Thyroid gland (tissue), 4 donors: ENCODE data around the gene FAM234A. TPM values are rescaled to one million over a fixed set of nuclear protein-coding genes. Genes with fewer than 3 reads are reported as not detected.

Experiments
- DNase-seq, 2 donors: peaks; one replicate each; pipeline ENCODE4 v3.0.0-alpha.2; 2019
- H3K27ac ChIP-seq, 3 donors: fragments of 200-600 bp; sonication (generic); 1 replicate in 2 of 3; 2 replicates in 1 of 3; pipeline ENCODE4 v1.5.1; 2016 to 2019; ENCODE audit warnings: mild to moderate bottlenecking in 1 of 3, moderate library complexity in 1 of 3
- H3K27me3 ChIP-seq: fragments of 200-600 bp; sonication (generic); one replicate; pipeline ENCODE4 v1.5.1; 2019
- H3K36me3 ChIP-seq, 2 donors: fragments of 200-600 bp; sonication (generic); one replicate each; pipeline ENCODE4 v1.5.1; 2016 to 2019
- H3K4me1 ChIP-seq, 2 donors: fragments of 200-600 bp; sonication (generic); one replicate each; pipeline ENCODE4 v1.5.1; 2017 to 2019
- H3K4me3 ChIP-seq, 3 donors: fragments of 200-600 bp; sonication (generic); replicated peaks in 1 of 3; 1 replicate in 2 of 3; 2 replicates in 1 of 3; pipeline ENCODE4 v1.5.1; 2016; ENCODE audit warnings: mild to moderate bottlenecking in 1 of 3
- H3K9me3 ChIP-seq: fragments of 200-600 bp; sonication (generic); one replicate; pipeline ENCODE4 v1.5.1; 2017
- POLR2A ChIP-seq, 2 donors: fragments of 450-650 bp; IDR thresholded peaks; one replicate each; pipeline ENCODE4 v1.6.1; 2017; ENCODE audit warnings: antibody characterized with exemption in 2 of 2, mild to moderate bottlenecking in 2 of 2, moderate library complexity in 1 of 2
- whole genome bisulfite sequencing, 2 donors: methylation state at CpG; one replicate each; pipeline ENCODE4 v1.1.5; 2017; 5-methylcytosine and 5-hydroxymethylcytosine counted together
- intact Hi-C: fragments of 100-400 bp; cut with DNase I; formaldehyde crosslinking; loops from one replicate; pipeline ENCODE4 v1.15.1; 2023
- total RNA-seq, 4 donors: library from RNA; depleted of rRNA; stranded (reverse); fragments of >200 nt; gene quantifications; one replicate each; pipeline ENCODE4 v1.2.3, GENCODE V29; 2016
- TF ChIP-seq, protein P1 (sequence below), 6 experiments: fragments of 200-600 bp in 3 of 6; fragments of 450-650 bp in 3 of 6; sonication (generic) in 3 of 6; IDR thresholded peaks; one replicate each; pipeline ENCODE4 v1.5.1; 2016 to 2019; ENCODE audit warnings: antibody characterized with exemption in 6 of 6, mild to moderate bottlenecking in 2 of 6, inconsistent platforms in 1 of 6, moderate library complexity in 1 of 6

FAM234A gene
- total RNA-seq, 4 donors from 2014 or later = 35.3 to 140 (median 107) TPM

DNA sequence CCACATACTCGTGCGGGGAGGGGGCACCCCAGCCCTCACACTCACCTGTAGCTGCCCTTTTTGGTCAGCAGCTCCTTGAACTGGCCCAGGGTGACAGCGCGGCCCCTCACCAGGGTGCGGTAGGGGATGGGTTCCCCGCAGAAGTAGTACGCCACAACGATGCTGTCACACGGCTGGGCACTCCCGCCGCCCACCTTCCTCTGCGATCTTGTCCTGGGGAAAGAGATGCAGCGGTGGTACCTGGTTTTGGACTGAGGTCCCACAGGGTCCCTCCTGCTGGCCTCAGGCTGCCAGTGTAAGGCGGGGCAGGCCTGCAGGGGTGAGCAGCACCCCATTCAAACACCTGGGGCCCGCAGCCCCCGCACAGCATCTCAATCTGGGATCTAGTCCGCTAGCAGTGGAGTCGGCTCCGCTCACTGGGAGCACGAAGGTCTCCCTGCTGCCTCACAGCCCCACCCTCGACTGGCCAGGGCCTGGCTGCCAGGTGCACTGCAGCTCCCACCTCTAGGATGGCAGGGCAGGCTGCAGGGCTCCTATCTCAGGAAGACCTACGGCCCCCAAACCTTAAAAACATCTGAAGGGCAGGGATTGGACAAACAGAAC lies 54.9 kb downstream of the FAM234A start:
- Histone ChIP-seq H3K9me3 (no peaks in the 10 kb centered on the region), H3K27me3 (no peaks in the 10 kb centered on the region), H3K4me1 (no peaks in the 10 kb centered on the region), H3K27ac (no peak overlapping the region), H3K36me3 (peaks cover 24 to 36% of the 10 kb centered on the region in 2 donors), H3K4me3 (no peak overlapping the region)
- DNase-seq = no peak
- 92 to 94% methylated on average over 12 to 15 of the region's 22 CpGs for WGBS, 2 donors
- TF ChIP-seq, protein P1, sequence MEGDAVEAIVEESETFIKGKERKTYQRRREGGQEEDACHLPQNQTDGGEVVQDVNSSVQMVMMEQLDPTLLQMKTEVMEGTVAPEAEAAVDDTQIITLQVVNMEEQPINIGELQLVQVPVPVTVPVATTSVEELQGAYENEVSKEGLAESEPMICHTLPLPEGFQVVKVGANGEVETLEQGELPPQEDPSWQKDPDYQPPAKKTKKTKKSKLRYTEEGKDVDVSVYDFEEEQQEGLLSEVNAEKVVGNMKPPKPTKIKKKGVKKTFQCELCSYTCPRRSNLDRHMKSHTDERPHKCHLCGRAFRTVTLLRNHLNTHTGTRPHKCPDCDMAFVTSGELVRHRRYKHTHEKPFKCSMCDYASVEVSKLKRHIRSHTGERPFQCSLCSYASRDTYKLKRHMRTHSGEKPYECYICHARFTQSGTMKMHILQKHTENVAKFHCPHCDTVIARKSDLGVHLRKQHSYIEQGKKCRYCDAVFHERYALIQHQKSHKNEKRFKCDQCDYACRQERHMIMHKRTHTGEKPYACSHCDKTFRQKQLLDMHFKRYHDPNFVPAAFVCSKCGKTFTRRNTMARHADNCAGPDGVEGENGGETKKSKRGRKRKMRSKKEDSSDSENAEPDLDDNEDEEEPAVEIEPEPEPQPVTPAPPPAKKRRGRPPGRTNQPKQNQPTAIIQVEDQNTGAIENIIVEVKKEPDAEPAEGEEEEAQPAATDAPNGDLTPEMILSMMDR (IDR thresholded peaks at IDR 0.05) = no peak
- no peak for TF ChIP-seq POLR2A (IDR thresholded peaks at IDR 0.05)
- intact Hi-C loops = no loop called here

DNA sequence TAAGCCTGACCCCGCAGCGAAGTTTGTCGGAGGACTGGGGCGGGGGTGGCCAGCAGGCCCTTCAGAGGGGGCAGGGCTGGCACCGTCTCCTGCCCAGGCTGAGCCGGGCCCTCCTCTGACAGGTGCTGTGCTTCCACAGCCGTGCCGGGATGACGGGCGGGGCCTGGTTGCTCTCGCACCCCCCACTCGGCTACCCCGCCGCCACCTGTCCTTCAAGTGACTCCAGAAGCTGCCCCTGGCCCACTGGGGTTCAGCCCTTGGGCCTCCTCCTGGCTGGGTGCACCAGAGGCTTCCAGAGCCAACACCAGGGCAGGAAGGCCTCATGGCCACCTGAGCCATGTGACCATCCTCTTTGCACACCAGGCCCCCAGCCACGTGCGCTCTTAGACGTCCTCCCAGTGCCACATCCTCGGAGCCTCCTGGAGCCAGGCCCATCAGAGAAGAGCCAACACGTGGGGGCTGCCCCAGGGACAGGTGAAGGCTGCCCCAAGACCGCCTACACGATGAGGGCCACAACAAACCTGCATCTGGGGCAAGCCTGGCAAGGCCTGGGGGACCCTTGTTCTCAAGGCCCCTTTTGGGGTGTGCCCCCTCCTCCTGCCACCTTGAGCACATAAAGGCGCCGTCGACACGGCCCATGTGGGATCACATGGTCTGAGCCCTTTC lies 55.5 kb downstream of the FAM234A start:
- Histone ChIP-seq H3K9me3 (no peaks in the 10 kb centered on the region), H3K36me3 (peaks cover 24 to 36% of the 10 kb centered on the region in 2 donors), H3K4me1 (no peaks in the 10 kb centered on the region), H3K27ac (no peak overlapping the region), H3K4me3 (no peak overlapping the region), H3K27me3 (no peaks in the 10 kb centered on the region)
- DNase-seq = no peak
- TF ChIP-seq POLR2A (IDR thresholded peaks at IDR 0.05) = no peak
- intact Hi-C loops = no loop called here
- 89 to 90% methylated on average over 3 to 16 of the region's 25 CpGs for whole genome bisulfite sequencing, 2 donors

DNA sequence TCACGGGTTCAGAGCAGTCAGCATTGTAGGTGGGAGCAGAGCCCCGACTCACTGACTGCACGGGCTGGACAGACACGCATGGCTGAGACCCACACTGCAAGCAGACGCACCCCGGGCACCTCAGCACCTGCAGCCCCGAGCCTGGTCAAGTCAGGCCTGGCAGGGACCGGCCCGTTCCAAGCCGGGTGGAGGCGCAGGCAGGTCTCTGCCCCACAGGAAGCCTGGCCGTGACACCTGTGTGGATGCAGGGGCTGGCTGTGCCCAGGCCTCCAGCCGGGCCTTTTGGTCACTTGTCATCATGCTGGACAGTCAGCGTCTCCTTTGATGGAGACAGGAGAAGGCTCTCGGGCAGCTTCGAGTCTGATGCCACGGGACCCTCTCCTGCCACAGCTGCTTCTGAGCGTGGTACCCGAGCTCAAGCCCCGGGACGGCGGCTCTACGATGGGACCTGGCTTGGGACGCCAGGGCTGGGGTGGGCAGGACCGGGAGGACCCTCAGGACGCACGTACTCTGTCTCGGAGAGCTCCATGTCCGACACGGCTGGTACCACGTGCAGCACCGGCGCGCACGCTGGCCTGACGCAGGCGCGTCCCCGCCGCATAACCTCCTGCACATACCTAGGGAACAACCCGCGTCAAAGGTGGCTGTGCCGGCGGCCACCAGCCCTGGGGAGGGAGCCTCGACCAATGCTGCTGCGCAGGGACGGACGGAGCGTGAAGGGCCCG lies 56.2 kb downstream of the FAM234A start:
- Histone ChIP-seq H3K27ac (no peak overlapping the region), H3K4me3 (no peak overlapping the region), H3K4me1 (no peaks in the 10 kb centered on the region), H3K9me3 (no peaks in the 10 kb centered on the region), H3K36me3 (peaks cover 25 to 36% of the 10 kb centered on the region in 2 donors), H3K27me3 (no peaks in the 10 kb centered on the region)
- no peak for DNase-seq
- 92 to 95% methylated on average over 25 to 26 of the region's 50 CpGs for WGBS, 2 donors
- intact Hi-C loops = no loop called here
- TF ChIP-seq, protein P1 (IDR thresholded peaks at IDR 0.05) = no peak
- no peak for TF ChIP-seq POLR2A (IDR thresholded peaks at IDR 0.05)

DNA sequence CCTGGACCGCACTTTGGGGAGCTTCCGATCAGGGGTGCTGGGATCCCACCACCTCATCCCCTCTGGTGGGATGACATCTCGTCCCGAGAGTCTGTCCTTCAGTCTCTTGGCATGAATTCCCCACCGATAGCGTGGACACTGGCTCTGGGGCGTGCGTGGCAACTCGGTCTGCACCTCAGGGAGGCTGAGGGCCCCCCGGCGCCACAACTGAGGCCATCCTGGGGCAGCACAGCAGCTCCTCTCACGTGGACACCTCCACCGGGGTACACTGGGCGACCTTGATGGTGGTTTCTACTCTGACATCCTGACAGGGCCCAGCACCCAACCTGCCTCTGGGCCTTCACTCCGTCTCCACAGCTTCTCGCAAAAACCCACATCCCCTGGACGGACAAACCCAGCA lies 56.9 kb downstream of the FAM234A start:
- no peak overlapping the region for H3K27ac ChIP-seq
- no peaks in the 10 kb centered on the region for H3K4me1 ChIP-seq
- TF ChIP-seq, protein P1 (IDR thresholded peaks at IDR 0.05) = no peak
- no peak for TF ChIP-seq POLR2A (IDR thresholded peaks at IDR 0.05)
- peaks cover 32 to 36% of the 10 kb centered on the region in 2 donors for H3K36me3 ChIP-seq
- no peaks in the 10 kb centered on the region for H3K9me3 ChIP-seq
- intact Hi-C loops = no loop called here
- no peaks in the 10 kb centered on the region for H3K27me3 ChIP-seq
- WGBS, 2 donors = 95 to 96% methylated on average over 14 to 17 of the region's 17 CpGs
- H3K4me3 ChIP-seq = no peak overlapping the region
- no peak for DNase-seq

DNA sequence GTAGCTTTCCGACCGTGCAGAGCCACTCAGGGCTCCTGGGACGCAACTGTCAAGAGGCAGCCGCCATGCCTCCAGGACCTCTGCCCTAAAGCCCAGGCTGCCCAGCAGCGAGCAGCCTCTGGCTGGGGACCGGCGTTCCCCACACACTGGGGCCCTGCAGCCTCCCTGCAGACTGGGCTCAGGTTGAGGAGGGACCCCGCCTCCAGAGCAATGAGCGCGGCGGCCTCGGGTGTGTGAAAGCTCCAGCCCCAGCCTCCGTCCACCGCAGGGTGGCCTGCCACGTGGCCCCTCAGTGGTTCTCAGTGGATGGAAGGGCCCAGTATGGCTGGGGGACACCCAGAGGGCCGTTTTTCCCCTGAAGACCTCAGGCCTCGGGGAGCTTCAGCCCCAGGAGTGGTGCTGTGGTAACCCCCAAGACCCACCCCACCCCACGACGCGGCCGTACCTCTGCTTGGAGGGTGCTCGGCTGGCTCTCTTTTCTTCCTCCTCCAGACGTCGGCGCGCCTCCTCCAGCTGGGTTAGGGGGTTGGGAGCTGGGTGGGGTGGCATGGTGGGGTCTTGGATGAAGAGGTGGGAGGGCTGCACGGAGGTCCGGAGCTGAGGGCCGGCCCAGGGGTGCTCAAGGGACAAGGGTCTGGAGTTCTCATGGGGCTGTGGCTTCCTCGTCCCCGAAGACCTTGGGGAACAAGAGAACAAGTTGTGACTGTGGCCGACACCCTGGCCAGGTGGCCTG lies 58.6 kb downstream of the FAM234A start:
- no peaks in the 10 kb centered on the region for H3K27me3 ChIP-seq
- H3K9me3 ChIP-seq = no peaks in the 10 kb centered on the region
- no peak overlapping the region for H3K4me3 ChIP-seq
- no peak overlapping the region for H3K27ac ChIP-seq
- no peak for TF ChIP-seq POLR2A (IDR thresholded peaks at IDR 0.05)
- TF ChIP-seq, protein P1 (IDR thresholded peaks at IDR 0.05) = no peak
- DNase-seq = no peak
- WGBS, 2 donors = 93 to 95% methylated on average over 19 to 32 of the region's 32 CpGs
- no peaks in the 10 kb centered on the region for H3K4me1 ChIP-seq
- peaks cover 34 to 46% of the 10 kb centered on the region in 2 donors for H3K36me3 ChIP-seq
- intact Hi-C loops = no loop called here
